Panc1 (cell line): ENCODE measurements around the gene PCDHA11. TPM values are rescaled to one million over a fixed set of nuclear protein-coding genes. Genes with fewer than 3 reads are reported as not detected.

Source experiments
- ATAC-seq: fragments of 200-7000 bp; cut with Tn5 transposase; 2 replicates; pipeline ENCODE4 v1.9.1; 2020; ENCODE audit warnings: mild to moderate bottlenecking, moderate library complexity
- Bru-seq: library from RNA; stranded (reverse); fragments of 400-500 nt; gene quantifications from one replicate; lab custom pipeline; 2021; lab: Mats Ljungman, UMichigan
- BruChase-seq, 2 experiments: library from RNA; stranded (reverse); fragments of 400-500 nt; gene quantifications; one replicate each; lab custom pipeline; 2021; lab: Mats Ljungman, UMichigan
- BruUV-seq: library from RNA; stranded (reverse); fragments of 400-500 nt; replicated peaks from 2 replicates; lab custom pipeline; 2021; lab: Mats Ljungman, UMichigan
- CTCF ChIA-PET: fragments of 300-600 bp; sonication (Branson Sonifier 250); formaldehyde crosslinking; loops from one replicate; lab custom pipeline; 2022; ENCODE audit warnings: antibody characterized with exemption; lab: Charles Lee
- POLR2A ChIA-PET: fragments of 300-600 bp; sonication (Branson Sonifier 250); formaldehyde crosslinking; loops from one replicate; lab custom pipeline; 2022; ENCODE audit warnings: antibody characterized with exemption; lab: Charles Lee
- DNase-seq: peaks from one replicate; pipeline ENCODE4 v3.0.0-alpha.2; 2010; ENCODE audit warnings: low read depth, low spot score
- H3K27ac ChIP-seq: 2 replicates; pipeline ENCODE4 v1.5.1; 2011; ENCODE audit warnings: mild to moderate bottlenecking, low read length, inconsistent platforms
- H3K27me3 ChIP-seq: fragments of 200-500 bp; sonication (Bioruptor generic); 2 replicates; pipeline ENCODE4 v1.6.0; 2014; ENCODE audit warnings: low read length, inconsistent platforms; ENCODE audit not compliant: control insufficient read depth, insufficient read depth
- H3K36me3 ChIP-seq: fragments of 200-500 bp; sonication (Bioruptor generic); 2 replicates; pipeline ENCODE4 v1.5.1; 2014; ENCODE audit warnings: inconsistent platforms, mild to moderate bottlenecking, low read length, moderate library complexity; ENCODE audit not compliant: control insufficient read depth, insufficient read depth
- H3K4me1 ChIP-seq: 2 replicates; pipeline ENCODE4 v1.5.1; 2011; ENCODE audit warnings: inconsistent platforms, mild to moderate bottlenecking, low read length, moderate library complexity; ENCODE audit not compliant: control insufficient read depth, insufficient read depth
- H3K4me3 ChIP-seq, 2 experiments: 2 replicates each; pipeline ENCODE4 v1.5.1; 2011 to 2012; ENCODE audit warnings: low read depth in 2 of 2, low read length in 2 of 2, mild to moderate bottlenecking in 2 of 2, inconsistent platforms in 1 of 2, moderate library complexity in 1 of 2
- H3K9me3 ChIP-seq: fragments of 200-500 bp; sonication (Bioruptor generic); 2 replicates; pipeline ENCODE4 v1.5.1; 2014; ENCODE audit warnings: low read depth, mild to moderate bottlenecking, inconsistent platforms, low read length, moderate library complexity; ENCODE audit not compliant: control insufficient read depth, insufficient read depth
- CTCF ChIP-seq: fragments of 450-650 bp; IDR thresholded peaks from 2 replicates; pipeline ENCODE4 v1.5.1; 2017; ENCODE audit warnings: mild to moderate bottlenecking
- POLR2AphosphoS5 ChIP-seq: IDR thresholded peaks from 2 replicates; pipeline ENCODE4 v1.6.1; 2012; ENCODE audit warnings: mild to moderate bottlenecking, low read depth, low read length, moderate library complexity
- REST ChIP-seq, 2 experiments: IDR thresholded peaks; 2 replicates each; pipeline ENCODE4 v1.6.1; 2011 to 2012; ENCODE audit warnings: low read depth in 2 of 2, control low read depth in 1 of 2, low read length in 1 of 2, mild to moderate bottlenecking in 1 of 2, moderate library complexity in 1 of 2; ENCODE audit not compliant: insufficient read depth in 1 of 2
- SIN3A ChIP-seq: IDR thresholded peaks from 2 replicates; pipeline ENCODE4 v1.6.1; 2012; ENCODE audit warnings: low read depth, mild to moderate bottlenecking, low read length, moderate library complexity, borderline replicate concordance; ENCODE audit not compliant: insufficient read depth
- TCF7L2 ChIP-seq: IDR thresholded peaks from 2 replicates; pipeline ENCODE4 v1.6.1; 2011; ENCODE audit warnings: mild to moderate bottlenecking, low read depth, low read length, inconsistent platforms
- in situ Hi-C: cut with HindIII; loops from 2 replicates; pipeline ENCODE4 v1.10.0; 2016; ENCODE audit warnings: low sequenced_read_pairs, low pct_unique_long_range_greater_than_20kb
- intact Hi-C: fragments of 100-400 bp; cut with micrococcal nuclease; formaldehyde crosslinking; loops from one replicate; pipeline ENCODE4 v1.10.0; 2022; ENCODE audit not compliant: unreplicated experiment
- long read RNA-seq: library from polyadenylated mRNA; unstranded; transcript quantifications from one replicate; pipeline ENCODE4 v2.0.0, GENCODE V29; 2021; ENCODE audit not compliant: unreplicated experiment
- polyA plus RNA-seq: library from polyadenylated mRNA; unstranded; fragments of >200 nt; gene quantifications from one replicate; pipeline ENCODE4 v1.2.1, GENCODE V29; 2012; ENCODE audit warnings: missing spikeins; ENCODE audit not compliant: insufficient read length
- total RNA-seq: library from RNA; stranded (reverse); gene quantifications from one replicate; pipeline ENCODE4 v1.2.1, GENCODE V29; 2021; ENCODE audit not compliant: unreplicated experiment

Gene PCDHA11
- total RNA-seq (0.08 TPM), Bru-seq, nascent RNA (percentile 33 among the genes with signal in this experiment), BruChase-seq, experiment 1, labeled RNA remaining after a 2-hour chase (percentile 35 among the genes with signal in this experiment), BruChase-seq, experiment 2, labeled RNA remaining after a 6-hour chase (percentile 25 among the genes with signal in this experiment)
- polyA plus RNA-seq: 8.3 TPM
- long read RNA-seq: 0 reads

- DNase-seq: no peak
- intact Hi-C loops: no loop called here
- ATAC-seq: no peak
- Histone ChIP-seq H3K4me3 (no peak within 1 kb of the TSS), H3K27me3 (no peaks in the 10 kb centered on the region), H3K9me3 (no peaks in the 10 kb centered on the region), H3K27ac (no peak within 1 kb of the TSS), H3K36me3 (no peaks in the 10 kb centered on the region), H3K4me1 (no peaks in the 10 kb centered on the region)
- in situ Hi-C loops: no loop called here
- CTCF ChIA-PET: interaction anchor here (1.0 kb wide), 1 partner anchor 171 kb away, joined by 4 read pairs; no protein-coding TSS in a partner anchor
- POLR2A ChIA-PET: interaction anchor here (0.6 to 0.7 kb wide), 2 partner anchors 10 to 182 kb away, joined by 3 to 4 read pairs; partner anchors contain the start of gene PCDHB1
- TF ChIP-seq TCF7L2 (no peak), POLR2AphosphoS5 (no peak), CTCF (peak; percentile 33), REST (IDR thresholded peaks at IDR 0.05; ENCODE audit: insufficient read depth in 1 of 2, low read depth in 2 of 2, low read length in 1 of 2) (no peak), SIN3A (no peak)
- no TSS peak for BruUV-seq
These were observed at the start of gene PCDHA11 for GRCh38 chr5:140868721-140869554. Gene PCDHA11, plus strand, starts transcription at chr5:140868957. Its CDS starts 147 bp downstream, at chr5:140869104.

- no peak for DNase-seq
- intact Hi-C loops (no loop called here), in situ Hi-C loops (no loop called here)
- TF ChIP-seq REST (IDR thresholded peaks at IDR 0.05; ENCODE audit: insufficient read depth in 1 of 2, low read depth in 2 of 2, low read length in 1 of 2) (no peak), SIN3A (no peak), POLR2AphosphoS5 (no peak), CTCF (peak; percentile 51)
- Histone ChIP-seq H3K27me3 (no peaks in the 10 kb centered on the region), H3K9me3 (0 out of 2 replicates have a peak, but pooled peaks cover 6% of the 10 kb centered on the region), H3K27ac (no peak within 1 kb of the TSS), H3K4me3 (no peak within 1 kb of the TSS), H3K36me3 (no peaks in the 10 kb centered on the region), H3K4me1 (no peaks in the 10 kb centered on the region)
- no peak for ATAC-seq
- ChIA-PET POLR2A (no interaction called here), CTCF (interaction anchor here (0.6 kb wide), 1 partner anchor 680 kb away, joined by 3 read pairs; no protein-coding TSS in a partner anchor)
- BruUV-seq: no TSS peak
These were observed 47.1 kb upstream of the PCDHA11 start, which contains the start of gene PCDHA5 for GRCh38 chr5:140821375-140822280. Gene PCDHA5, plus strand, starts transcription at chr5:140821613.
